GM19397 (cell line): Measurements from ENCODE around the gene SLC25A34.

ENCODE experiments used
- ATAC-seq: cut with Tn5 transposase; IDR thresholded peaks from one replicate; pipeline ENCODE4 v1.9.1; 2021; ENCODE audit warnings: mild to moderate bottlenecking, moderate library complexity; ENCODE audit not compliant: unreplicated experiment

Gene SLC25A34

GRCh38 chr1:15749399-15750291, 13.6 kb downstream of the SLC25A34 start:
- ATAC-seq: no peak

- no peak for ATAC-seq
Observed at GRCh38 chr1:15750924-15751323, 14.9 kb downstream of the SLC25A34 start.

- no peak for ATAC-seq
Observed at GRCh38 chr1:15751717-15752116, 15.7 kb downstream of the SLC25A34 start.

GRCh38 chr1:15753776-15754175, 17.7 kb downstream of the SLC25A34 start:
- no peak for ATAC-seq

- no peak for ATAC-seq
Observed at GRCh38 chr1:15755021-15755645, 19.1 kb downstream of the SLC25A34 start.

GRCh38 chr1:15755646-15756040, 19.6 kb downstream of the SLC25A34 start:
- no peak for ATAC-seq

GRCh38 chr1:15756143-15757015, 20.3 kb downstream of the SLC25A34 start:
- no peak for ATAC-seq

- ATAC-seq: no peak
Observed at GRCh38 chr1:15757016-15757543, 21.0 kb downstream of the SLC25A34 start.

GRCh38 chr1:15757575-15758342, 21.7 kb downstream of the SLC25A34 start:
- ATAC-seq: no peak

GRCh38 chr1:15758343-15758931, 22.4 kb downstream of the SLC25A34 start, which contains the start of gene FBLIM1:
Gene FBLIM1, plus strand, starts transcription at chr1:15758795. Its CDS starts 6,189 bp downstream, at chr1:15764984.
- ATAC-seq: no peak

GRCh38 chr1:15758953-15759661, 23.0 kb downstream of the SLC25A34 start:
- no peak for ATAC-seq

GRCh38 chr1:15760520-15761211, 24.6 kb downstream of the SLC25A34 start:
- ATAC-seq: no peak

GRCh38 chr1:15761366-15762128, 25.5 kb downstream of the SLC25A34 start:
- no peak for ATAC-seq

- no peak for ATAC-seq
Observed at GRCh38 chr1:15762546-15762945, 26.5 kb downstream of the SLC25A34 start.

GRCh38 chr1:15764269-15764764, 28.3 kb downstream of the SLC25A34 start:
- ATAC-seq: no peak

- no peak for ATAC-seq
Observed at GRCh38 chr1:15764890-15765289, 28.8 kb downstream of the SLC25A34 start.

- ATAC-seq: no peak
Observed at GRCh38 chr1:15765495-15766194, 29.6 kb downstream of the SLC25A34 start.
